ENCODE measurements around the gene DVL3.

The DVL3 gene

GRCh38 chr3:184167786-184168185 is 12.6 kb downstream of the DVL3 start:
- Histone ChIP-seq H3K4me3 (ENCODE audit: low read depth in 1 of 2, low read length in 2 of 2) (no peak overlapping the region), H3K9ac (ENCODE audit: low read depth in 1 of 2, low read length in 2 of 2) (no peak overlapping the region), H3K27me3 (ENCODE audit: control insufficient read depth in 1 of 2, insufficient read depth in 2 of 2, low read length in 2 of 2) (no peaks in the 10 kb centered on the region), H3K4me1 (ENCODE audit: control insufficient read depth in 1 of 2, insufficient read depth in 2 of 2, low read length in 2 of 2) (no peaks in the 10 kb centered on the region), H3K36me3 (ENCODE audit: control insufficient read depth in 1 of 2, insufficient read depth in 2 of 2, low read length in 2 of 2) (peaks cover 58 to 84% of the 10 kb centered on the region in 2 donors), H3K9me3 (ENCODE audit: control insufficient read depth in 1 of 2, low read length in 2 of 2) (no peaks in the 10 kb centered on the region), H3K27ac (ENCODE audit: low read depth, low read length) (no peak overlapping the region)

- Histone ChIP-seq H3K4me3 (ENCODE audit: low read depth in 1 of 2, low read length in 2 of 2) (no peak overlapping the region), H3K27ac (ENCODE audit: low read depth, low read length) (no peak overlapping the region), H3K9ac (ENCODE audit: low read depth in 1 of 2, low read length in 2 of 2) (no peak overlapping the region), H3K9me3 (ENCODE audit: control insufficient read depth in 1 of 2, low read length in 2 of 2) (no peaks in the 10 kb centered on the region), H3K27me3 (ENCODE audit: control insufficient read depth in 1 of 2, insufficient read depth in 2 of 2, low read length in 2 of 2) (no peaks in the 10 kb centered on the region), H3K4me1 (ENCODE audit: control insufficient read depth in 1 of 2, insufficient read depth in 2 of 2, low read length in 2 of 2) (no peaks in the 10 kb centered on the region), H3K36me3 (ENCODE audit: control insufficient read depth in 1 of 2, insufficient read depth in 2 of 2, low read length in 2 of 2) (peaks cover 57 to 79% of the 10 kb centered on the region in 2 donors)
Observed at GRCh38 chr3:184168363-184169120, 13.4 kb downstream of the DVL3 start.

GRCh38 chr3:184169896-184170875 is 15.0 kb downstream of the DVL3 start:
- Histone ChIP-seq H3K27ac (ENCODE audit: low read depth, low read length) (no peak overlapping the region), H3K4me3 (ENCODE audit: low read depth in 1 of 2, low read length in 2 of 2) (no peak overlapping the region), H3K36me3 (ENCODE audit: control insufficient read depth in 1 of 2, insufficient read depth in 2 of 2, low read length in 2 of 2) (peaks cover 41 to 62% of the 10 kb centered on the region in 2 donors)

GRCh38 chr3:184171562-184171961 is 16.4 kb downstream of the DVL3 start:
- H3K4me1 ChIP-seq (ENCODE audit: control insufficient read depth in 1 of 2, insufficient read depth in 2 of 2, low read length in 2 of 2) = peaks cover 13 to 16% of the 10 kb centered on the region in 2 donors
- H3K27ac ChIP-seq (ENCODE audit: low read depth, low read length) = no peak overlapping the region
- no peaks in the 10 kb centered on the region for H3K9me3 ChIP-seq (ENCODE audit: control insufficient read depth in 1 of 2, low read length in 2 of 2)
- H3K9ac ChIP-seq (ENCODE audit: low read depth in 1 of 2, low read length in 2 of 2) = no peak overlapping the region
- no peaks in the 10 kb centered on the region for H3K27me3 ChIP-seq (ENCODE audit: control insufficient read depth in 1 of 2, insufficient read depth in 2 of 2, low read length in 2 of 2)
- H3K4me3 ChIP-seq (ENCODE audit: low read depth in 1 of 2, low read length in 2 of 2) = no peak overlapping the region
- peaks cover 29 to 48% of the 10 kb centered on the region in 2 donors for H3K36me3 ChIP-seq (ENCODE audit: control insufficient read depth in 1 of 2, insufficient read depth in 2 of 2, low read length in 2 of 2)

More at GRCh38 chr3:184169896-184170875, 15.0 kb downstream of the DVL3 start:
- Histone ChIP-seq H3K27me3 (ENCODE audit: control insufficient read depth in 1 of 2, insufficient read depth in 2 of 2, low read length in 2 of 2) (no peaks in the 10 kb centered on the region), H3K9ac (ENCODE audit: low read depth in 1 of 2, low read length in 2 of 2) (no peak overlapping the region), H3K4me1 (ENCODE audit: control insufficient read depth in 1 of 2, insufficient read depth in 2 of 2, low read length in 2 of 2) (peaks cover 0 to 5% of the 10 kb centered on the region in 2 donors), H3K9me3 (ENCODE audit: control insufficient read depth in 1 of 2, low read length in 2 of 2) (no peaks in the 10 kb centered on the region)

GRCh38 chr3:184172681-184173373 is 17.6 kb downstream of the DVL3 start:
- no peak overlapping the region for H3K27ac ChIP-seq (ENCODE audit: low read depth, low read length)

GRCh38 chr3:184173374-184173722 is 18.2 kb downstream of the DVL3 start:
- no peaks in the 10 kb centered on the region for H3K9me3 ChIP-seq (ENCODE audit: control insufficient read depth in 1 of 2, low read length in 2 of 2)
- H3K36me3 ChIP-seq (ENCODE audit: control insufficient read depth in 1 of 2, insufficient read depth in 2 of 2, low read length in 2 of 2) = peaks cover 29 to 45% of the 10 kb centered on the region in 2 donors
- H3K27ac ChIP-seq (ENCODE audit: low read depth, low read length) = no peak overlapping the region
- peaks cover 30 to 34% of the 10 kb centered on the region in 2 donors for H3K4me1 ChIP-seq (ENCODE audit: control insufficient read depth in 1 of 2, insufficient read depth in 2 of 2, low read length in 2 of 2)
- H3K4me3 ChIP-seq (ENCODE audit: low read depth in 1 of 2, low read length in 2 of 2) = no peak overlapping the region
- H3K27me3 ChIP-seq (ENCODE audit: control insufficient read depth in 1 of 2, insufficient read depth in 2 of 2, low read length in 2 of 2) = no peaks in the 10 kb centered on the region
- no peak overlapping the region for H3K9ac ChIP-seq (ENCODE audit: low read depth in 1 of 2, low read length in 2 of 2)

More at GRCh38 chr3:184172681-184173373, 17.6 kb downstream of the DVL3 start:
- Histone ChIP-seq H3K27me3 (ENCODE audit: control insufficient read depth in 1 of 2, insufficient read depth in 2 of 2, low read length in 2 of 2) (no peaks in the 10 kb centered on the region), H3K4me3 (ENCODE audit: low read depth in 1 of 2, low read length in 2 of 2) (no peak overlapping the region), H3K9ac (ENCODE audit: low read depth in 1 of 2, low read length in 2 of 2) (no peak overlapping the region), H3K9me3 (ENCODE audit: control insufficient read depth in 1 of 2, low read length in 2 of 2) (no peaks in the 10 kb centered on the region), H3K36me3 (ENCODE audit: control insufficient read depth in 1 of 2, insufficient read depth in 2 of 2, low read length in 2 of 2) (peaks cover 29 to 45% of the 10 kb centered on the region in 2 donors), H3K4me1 (ENCODE audit: control insufficient read depth in 1 of 2, insufficient read depth in 2 of 2, low read length in 2 of 2) (peaks cover 25 to 29% of the 10 kb centered on the region in 2 donors)

- no peak overlapping the region for H3K27ac ChIP-seq (ENCODE audit: low read depth, low read length)
- H3K4me3 ChIP-seq (ENCODE audit: low read depth in 1 of 2, low read length in 2 of 2) = peak overlapping the region in 1 of 2 donors; percentile 16
- peaks cover 33 to 46% of the 10 kb centered on the region in 2 donors for H3K36me3 ChIP-seq (ENCODE audit: control insufficient read depth in 1 of 2, insufficient read depth in 2 of 2, low read length in 2 of 2)
- H3K4me1 ChIP-seq (ENCODE audit: control insufficient read depth in 1 of 2, insufficient read depth in 2 of 2, low read length in 2 of 2) = peaks cover 40 to 43% of the 10 kb centered on the region in 2 donors
- H3K9me3 ChIP-seq (ENCODE audit: control insufficient read depth in 1 of 2, low read length in 2 of 2) = no peaks in the 10 kb centered on the region
- H3K9ac ChIP-seq (ENCODE audit: low read depth in 1 of 2, low read length in 2 of 2) = peak overlapping the region in 1 of 2 donors; percentile 31
- no peaks in the 10 kb centered on the region for H3K27me3 ChIP-seq (ENCODE audit: control insufficient read depth in 1 of 2, insufficient read depth in 2 of 2, low read length in 2 of 2)
Observed at GRCh38 chr3:184174284-184174645, 19.1 kb downstream of the DVL3 start.

GRCh38 chr3:184174646-184175492 is 19.7 kb downstream of the DVL3 start, which contains the start of gene AP2M1:
Gene AP2M1 (plus strand): TSS chr3:184174855. CDS start chr3:184176994, 2,139 bp downstream.
- no peaks in the 10 kb centered on the region for H3K9me3 ChIP-seq (ENCODE audit: control insufficient read depth in 1 of 2, low read length in 2 of 2)
- H3K4me3 ChIP-seq (ENCODE audit: low read depth in 1 of 2, low read length in 2 of 2) = peak within 1 kb of the TSS; percentile 84 to 96
- H3K4me1 ChIP-seq (ENCODE audit: control insufficient read depth in 1 of 2, insufficient read depth in 2 of 2, low read length in 2 of 2) = peaks cover 40 to 43% of the 10 kb centered on the region in 2 donors
- peak within 1 kb of the TSS; percentile 75 for H3K27ac ChIP-seq (ENCODE audit: low read depth, low read length)
- no peaks in the 10 kb centered on the region for H3K27me3 ChIP-seq (ENCODE audit: control insufficient read depth in 1 of 2, insufficient read depth in 2 of 2, low read length in 2 of 2)
- peak within 1 kb of the TSS; percentile 91 to 100 for H3K9ac ChIP-seq (ENCODE audit: low read depth in 1 of 2, low read length in 2 of 2)
- peaks cover 36 to 46% of the 10 kb centered on the region in 2 donors for H3K36me3 ChIP-seq (ENCODE audit: control insufficient read depth in 1 of 2, insufficient read depth in 2 of 2, low read length in 2 of 2)

GRCh38 chr3:184175506-184175905 is 20.3 kb downstream of the DVL3 start:
- Histone ChIP-seq H3K36me3 (ENCODE audit: control insufficient read depth in 1 of 2, insufficient read depth in 2 of 2, low read length in 2 of 2) (peaks cover 42 to 51% of the 10 kb centered on the region in 2 donors), H3K27me3 (ENCODE audit: control insufficient read depth in 1 of 2, insufficient read depth in 2 of 2, low read length in 2 of 2) (no peaks in the 10 kb centered on the region), H3K9me3 (ENCODE audit: control insufficient read depth in 1 of 2, low read length in 2 of 2) (no peaks in the 10 kb centered on the region), H3K9ac (ENCODE audit: low read depth in 1 of 2, low read length in 2 of 2) (peak overlapping the region; percentile 91 to 100), H3K4me1 (ENCODE audit: control insufficient read depth in 1 of 2, insufficient read depth in 2 of 2, low read length in 2 of 2) (peaks cover 40 to 43% of the 10 kb centered on the region in 2 donors), H3K4me3 (ENCODE audit: low read depth in 1 of 2, low read length in 2 of 2) (peak overlapping the region; percentile 84 to 96), H3K27ac (ENCODE audit: low read depth, low read length) (peak overlapping the region; percentile 75)
